ENCODE data around the gene PIRT.

The PIRT gene

GRCh38 chr17:10821054-10821453 lies 16.8 kb downstream of the PIRT start:
- DNase-seq: no peak

- DNase-seq: no peak
Measured at GRCh38 chr17:10815319-10815718, 22.6 kb downstream of the PIRT start.

GRCh38 chr17:10814075-10814474 lies 23.8 kb downstream of the PIRT start:
- DNase-seq: no peak

GRCh38 chr17:10812674-10813073 lies 25.2 kb downstream of the PIRT start:
- no peak for DNase-seq

- no peak for DNase-seq
Measured at GRCh38 chr17:10809605-10810004, 28.3 kb downstream of the PIRT start.

- DNase-seq: no peak
Measured at GRCh38 chr17:10807704-10808128, 30.2 kb downstream of the PIRT start.

- no peak for DNase-seq
Measured at GRCh38 chr17:10806545-10807262, 31.2 kb downstream of the PIRT start.

GRCh38 chr17:10805911-10806310 lies 32.0 kb downstream of the PIRT start:
- no peak for DNase-seq

GRCh38 chr17:10804546-10804945 lies 33.3 kb downstream of the PIRT start:
- no peak for DNase-seq

- DNase-seq: no peak
Measured at GRCh38 chr17:10803830-10804475, 33.9 kb downstream of the PIRT start, which contains the start of gene TMEM238L. Gene TMEM238L, minus strand, starts transcription at chr17:10804099. Its CDS starts 136 bp downstream, at chr17:10803963.

- DNase-seq: no peak
Measured at GRCh38 chr17:10803350-10803749, 34.5 kb downstream of the PIRT start.

- DNase-seq: no peak
Measured at GRCh38 chr17:10802496-10803284, 35.2 kb downstream of the PIRT start.

- no peak for DNase-seq
Measured at GRCh38 chr17:10799407-10799806, 38.5 kb downstream of the PIRT start.

- DNase-seq: no peak
Measured at GRCh38 chr17:10798910-10799309, 39.0 kb downstream of the PIRT start.

GRCh38 chr17:10798332-10798749 lies 39.5 kb downstream of the PIRT start:
- DNase-seq: no peak

GRCh38 chr17:10797476-10798328 lies 40.2 kb downstream of the PIRT start:
- DNase-seq: no peak

- no peak for DNase-seq
Measured at GRCh38 chr17:10793816-10794215, 44.1 kb downstream of the PIRT start.

GRCh38 chr17:10793256-10793655 lies 44.6 kb downstream of the PIRT start:
- DNase-seq: no peak

GRCh38 chr17:10792151-10792550 lies 45.7 kb downstream of the PIRT start:
- DNase-seq: peak in 3 of 4 experiments; percentile 11 to 25 (median 14)

GRCh38 chr17:10790491-10791401 lies 47.1 kb downstream of the PIRT start:
- no peak for DNase-seq

GRCh38 chr17:10789694-10790271 lies 48.1 kb downstream of the PIRT start:
- DNase-seq: no peak

Data from suppressor macrophage (primary cell).